ENCODE measurements around the gene CYFIP1. TPM values are rescaled to one million over a fixed set of nuclear protein-coding genes. Genes with fewer than 3 reads are reported as not detected.

The CYFIP1 gene
- total RNA-seq, 2 donors from 2014 or later, result 134 to 139 TPM

- Histone ChIP-seq H3K4me1 (ENCODE audit: control insufficient read depth, insufficient read depth, low read length) (peaks cover 14% of the 10 kb centered on the region), H3K36me3 (ENCODE audit: control insufficient read depth, insufficient read depth, low read length) (peaks cover 51% of the 10 kb centered on the region), H3K27ac (ENCODE audit: low read depth, low read length) (peak overlapping the region; percentile 19), H3K27me3 (ENCODE audit: control insufficient read depth, insufficient read depth, low read length, poor library complexity, severe bottlenecking) (no peaks in the 10 kb centered on the region), H3K9ac (ENCODE audit: extremely low read depth, low read length, poor library complexity, severe bottlenecking) (peak overlapping the region; percentile 59), H3K9me3 (ENCODE audit: control insufficient read depth, low read length) (no peaks in the 10 kb centered on the region), H3K4me3 (ENCODE audit: low read length) (peak overlapping the region; percentile 59)
- H3K4me1 Mint-ChIP-seq, result peaks cover 16% of the 10 kb centered on the region
- TF ChIP-seq CTCF (conservative IDR thresholded peaks at IDR 0.05), result no peak
- peak overlapping the region; percentile 91 for H3K27ac Mint-ChIP-seq
- DNase-seq, result peak; percentile 74
- H3K27me3 Mint-ChIP-seq (ENCODE audit: insufficient read depth), result no peaks in the 10 kb centered on the region
- peaks cover 57% of the 10 kb centered on the region for H3K36me3 Mint-ChIP-seq (ENCODE audit: low read depth)
- WGBS, 2 experiments (ENCODE audit: insufficient coverage in 1 of 2, insufficient read length in 1 of 2), result 54 to 82% methylated on average over 2 to 9 of the region's 9 CpGs
- H3K9me3 Mint-ChIP-seq, result no peaks in the 10 kb centered on the region
- peak overlapping the region; percentile 44 for H3K4me3 Mint-ChIP-seq
Measured at GRCh38 chr15:22892333-22892732, 87.8 kb downstream of the CYFIP1 start.

- Mint-ChIP-seq H3K9me3 (no peaks in the 10 kb centered on the region), H3K4me1 (peaks cover 16% of the 10 kb centered on the region), H3K27me3 (ENCODE audit: insufficient read depth) (no peaks in the 10 kb centered on the region), H3K36me3 (ENCODE audit: low read depth) (peaks cover 60% of the 10 kb centered on the region), H3K27ac (peak overlapping the region; percentile 91), H3K4me3 (peak overlapping the region; percentile 44)
- Histone ChIP-seq H3K4me1 (ENCODE audit: control insufficient read depth, insufficient read depth, low read length) (peaks cover 14% of the 10 kb centered on the region), H3K9me3 (ENCODE audit: control insufficient read depth, low read length) (no peaks in the 10 kb centered on the region), H3K9ac (ENCODE audit: extremely low read depth, low read length, poor library complexity, severe bottlenecking) (peak overlapping the region; percentile 31), H3K36me3 (ENCODE audit: control insufficient read depth, insufficient read depth, low read length) (peaks cover 51% of the 10 kb centered on the region), H3K27me3 (ENCODE audit: control insufficient read depth, insufficient read depth, low read length, poor library complexity, severe bottlenecking) (no peaks in the 10 kb centered on the region), H3K4me3 (ENCODE audit: low read length) (peak overlapping the region; percentile 18), H3K27ac (ENCODE audit: low read depth, low read length) (no peak overlapping the region)
- no peak for TF ChIP-seq CTCF (conservative IDR thresholded peaks at IDR 0.05)
- 91 to 92% methylated on average over 19 to 33 of the region's 33 CpGs for WGBS, 2 experiments (ENCODE audit: insufficient coverage in 1 of 2, insufficient read length in 1 of 2)
- no peak for DNase-seq
Measured at GRCh38 chr15:22891426-22892210, 88.5 kb downstream of the CYFIP1 start.

- Histone ChIP-seq H3K9me3 (ENCODE audit: control insufficient read depth, low read length) (no peaks in the 10 kb centered on the region), H3K4me3 (ENCODE audit: low read length) (no peak overlapping the region), H3K9ac (ENCODE audit: extremely low read depth, low read length, poor library complexity, severe bottlenecking) (no peak overlapping the region), H3K36me3 (ENCODE audit: control insufficient read depth, insufficient read depth, low read length) (peaks cover 55% of the 10 kb centered on the region), H3K27me3 (ENCODE audit: control insufficient read depth, insufficient read depth, low read length, poor library complexity, severe bottlenecking) (no peaks in the 10 kb centered on the region), H3K27ac (ENCODE audit: low read depth, low read length) (no peak overlapping the region), H3K4me1 (ENCODE audit: control insufficient read depth, insufficient read depth, low read length) (peaks cover 14% of the 10 kb centered on the region)
- Mint-ChIP-seq H3K4me3 (no peak overlapping the region), H3K9me3 (no peaks in the 10 kb centered on the region), H3K4me1 (peaks cover 16% of the 10 kb centered on the region), H3K36me3 (ENCODE audit: low read depth) (peaks cover 58% of the 10 kb centered on the region), H3K27me3 (ENCODE audit: insufficient read depth) (no peaks in the 10 kb centered on the region), H3K27ac (no peak overlapping the region)
- TF ChIP-seq CTCF (conservative IDR thresholded peaks at IDR 0.05), result no peak
- 96% methylated on average over 9 of the region's 11 CpGs; no CpG with 5 or more reads in 1 of the 2 experiments for WGBS, 2 experiments (ENCODE audit: insufficient coverage in 1 of 2, insufficient read length in 1 of 2)
- DNase-seq, result no peak
Measured at GRCh38 chr15:22890296-22890695, 89.9 kb downstream of the CYFIP1 start.
